ENCODE data around the gene SPAG7. TPM values are rescaled to one million over a fixed set of nuclear protein-coding genes. Genes with fewer than 3 reads are reported as not detected.

Gene SPAG7
- total RNA-seq: 50.3 and 57.6 TPM in 2 replicates

- intact Hi-C loops (cut with micrococcal nuclease): loop anchor here (1.0 kb wide), 4 partner anchors 19 to 59 kb away; partner anchors contain the start of genes CAMTA2, RNF167 and SLC25A11
Observed at GRCh38 chr17:4967539-4968485, at the start of gene SPAG7. TSS of gene SPAG7 (minus strand) at chr17:4967817. CDS start at chr17:4967804, 13 bp downstream.

- intact Hi-C loops (cut with micrococcal nuclease): no loop called here
Observed at GRCh38 chr17:5014357-5014756, 46.7 kb upstream of the SPAG7 start.

- intact Hi-C loops (cut with micrococcal nuclease): no loop called here
Observed at GRCh38 chr17:5011928-5012327, 44.3 kb upstream of the SPAG7 start.

- intact Hi-C loops (cut with micrococcal nuclease): no loop called here
Observed at GRCh38 chr17:5003214-5003867, 35.7 kb upstream of the SPAG7 start.

- intact Hi-C loops (cut with micrococcal nuclease): no loop called here
Observed at GRCh38 chr17:5002121-5002788, 34.6 kb upstream of the SPAG7 start.

- intact Hi-C loops (cut with micrococcal nuclease): no loop called here
Observed at GRCh38 chr17:5000237-5000639, 32.6 kb upstream of the SPAG7 start.

- intact Hi-C loops (cut with micrococcal nuclease): no loop called here
Observed at GRCh38 chr17:4999430-5000093, 31.9 kb upstream of the SPAG7 start.

- intact Hi-C loops (cut with micrococcal nuclease): no loop called here
Observed at GRCh38 chr17:4998732-4999429, 31.3 kb upstream of the SPAG7 start.

GRCh38 chr17:4998027-4998731 lies 30.6 kb upstream of the SPAG7 start:
- intact Hi-C loops (cut with micrococcal nuclease): no loop called here

GRCh38 chr17:4997302-4998026 lies 29.8 kb upstream of the SPAG7 start, which contains the start of the genes INCA1 and KIF1C:
TSS of gene INCA1 (minus strand) at chr17:4997522. CDS start at chr17:4994437, 3,085 bp downstream.
TSS of gene KIF1C (plus strand) at chr17:4997950. CDS start at chr17:5000247, 2,297 bp downstream.
- intact Hi-C loops (cut with micrococcal nuclease): loop anchor here (1.0 to 2.0 kb wide), 3 partner anchors 9 to 57 kb away; partner anchors contain the start of genes PFN1, RNF167 and SLC25A11

- intact Hi-C loops (cut with micrococcal nuclease): no loop called here
Observed at GRCh38 chr17:4994081-4994595, 26.5 kb upstream of the SPAG7 start.

- intact Hi-C loops (cut with micrococcal nuclease): loop anchor here (1.0 to 5.0 kb wide), 4 partner anchors 9 to 276 kb away; partner anchors contain the start of genes ARRB2, INCA1, KIF1C and PFN1
Observed at GRCh38 chr17:4987767-4988567, 20.4 kb upstream of the SPAG7 start.

- intact Hi-C loops (cut with micrococcal nuclease): loop anchor here (1.0 to 5.0 kb wide), 3 partner anchors 20 to 275 kb away; partner anchors contain the start of genes ARRB2, PFN1 and SPAG7
Observed at GRCh38 chr17:4986951-4987766, 19.5 kb upstream of the SPAG7 start, which contains the start of gene CAMTA2. TSS of gene CAMTA2 (minus strand) at chr17:4987675. CDS start at chr17:4986222, 1,453 bp downstream.

- intact Hi-C loops (cut with micrococcal nuclease): loop anchor here (5.0 kb wide), 2 partner anchors 39 to 274 kb away; partner anchors contain the start of genes ARRB2 and PFN1
Observed at GRCh38 chr17:4986403-4986802, 18.8 kb upstream of the SPAG7 start.

GRCh38 chr17:4982305-4982704 lies 14.7 kb upstream of the SPAG7 start:
- intact Hi-C loops (cut with micrococcal nuclease): no loop called here

GRCh38 chr17:4980644-4981216 lies 13.1 kb upstream of the SPAG7 start:
- intact Hi-C loops (cut with micrococcal nuclease): loop anchor here (1.0 kb wide), 1 partner anchor 82 kb away; no protein-coding TSS in a partner anchor

Measured in T-helper 2 cell treated with Interferon-gamma antibody and Interleukin-4, amounts not matched to agents 100 ng/mL and 5 ng/mL, for 36 hours (primary cell).